Lower leg skin (tissue), 3 donors: ENCODE measurements around the gene CLMP.

Experiments used
- CTCF ChIP-seq, 3 donors: fragments of 450-650 bp; IDR thresholded peaks; one replicate each; pipeline ENCODE4 v1.5.1; 2016; ENCODE audit warnings: antibody characterized with exemption in 3 of 3, mild to moderate bottlenecking in 3 of 3, moderate library complexity in 2 of 3
- POLR2A ChIP-seq, 2 donors: fragments of 450-650 bp; IDR thresholded peaks; one replicate each; pipeline ENCODE4 v1.6.1; 2016 to 2017; ENCODE audit warnings: antibody characterized with exemption in 2 of 2, mild to moderate bottlenecking in 1 of 2, moderate library complexity in 1 of 2

GRCh38 chr11:123190518-123190917 is 4.5 kb downstream of the CLMP start:
- no peak for TF ChIP-seq CTCF (IDR thresholded peaks at IDR 0.05)
- TF ChIP-seq POLR2A (IDR thresholded peaks at IDR 0.05), result no peak
